Gastroesophageal sphincter (tissue), 4 donors: ENCODE results near the gene SPRY4. TPM values are rescaled to one million over a fixed set of nuclear protein-coding genes. Genes with fewer than 3 reads are reported as not detected.

Experiments
- ATAC-seq: fragments of 150-250 bp; one replicate; pipeline ENCODE4 v1.9.1; 2016; ENCODE audit warnings: mild to moderate bottlenecking, moderate library complexity
- H3K27ac ChIP-seq, 4 donors: fragments of 200-600 bp; sonication (generic) in 3 of 4; 1 replicate in 3 of 4; 2 replicates in 1 of 4; pipeline ENCODE4 v1.5.1; 2016 to 2019
- H3K27me3 ChIP-seq: fragments of 200-600 bp; sonication (generic); one replicate; pipeline ENCODE4 v1.5.1; 2019
- H3K36me3 ChIP-seq, 2 donors: fragments of 200-600 bp; sonication (generic); one replicate each; pipeline ENCODE4 v1.5.1; 2019; ENCODE audit warnings: control low read depth in 1 of 2
- H3K4me1 ChIP-seq, 3 donors: fragments of 200-600 bp; sonication (generic); 1 replicate in 2 of 3; 2 replicates in 1 of 3; pipeline ENCODE4 v1.5.1; 2016 to 2019; ENCODE audit warnings: control low read depth in 2 of 3
- H3K4me3 ChIP-seq, 2 donors: fragments of 200-600 bp; sonication (generic); one replicate each; pipeline ENCODE4 v1.5.1; 2019; ENCODE audit warnings: mild to moderate bottlenecking in 1 of 2, moderate library complexity in 1 of 2
- H3K9me3 ChIP-seq, 3 donors: fragments of 200-600 bp; sonication (generic); one replicate each; pipeline ENCODE4 v1.5.1; 2017 to 2019; ENCODE audit warnings: control low read depth in 2 of 3
- EP300 ChIP-seq: sonication (generic); formaldehyde crosslinking; IDR thresholded peaks from one replicate; pipeline ENCODE4 v1.6.1; 2017; ENCODE audit warnings: antibody characterized with exemption, mild to moderate bottlenecking
- POLR2A ChIP-seq, 2 donors: fragments of 450-650 bp; IDR thresholded peaks; one replicate each; pipeline ENCODE4 v1.6.1; 2017; ENCODE audit warnings: antibody characterized with exemption in 2 of 2, mild to moderate bottlenecking in 2 of 2, moderate library complexity in 1 of 2
- POLR2AphosphoS5 ChIP-seq: sonication (generic); formaldehyde crosslinking; IDR thresholded peaks from one replicate; pipeline ENCODE4 v1.6.1; 2017; ENCODE audit warnings: antibody characterized with exemption
- WGBS, 2 donors: methylation state at CpG; one replicate each; pipeline ENCODE4 v1.1.5; 2018; ENCODE audit warnings: low coverage in 1 of 2; 5-methylcytosine and 5-hydroxymethylcytosine counted together
- total RNA-seq, 4 donors: library from RNA; depleted of rRNA; stranded (reverse); fragments of >200 nt; gene quantifications; one replicate each; pipeline ENCODE4 v1.1.0, GENCODE V29; 2016
- TF ChIP-seq, protein P1 (sequence below), 4 experiments: fragments of 200-600 bp in 2 of 4; fragments of 450-650 bp in 2 of 4; sonication (generic) in 1 of 4; IDR thresholded peaks; one replicate each; pipeline ENCODE4 v1.5.1; 2017 to 2019; ENCODE audit warnings: antibody characterized with exemption in 4 of 4, mild to moderate bottlenecking in 2 of 4, moderate library complexity in 2 of 4

Gene SPRY4
- total RNA-seq, 4 donors from 2014 or later, result 9.2 to 18.1 (median 12.7) TPM

DNA sequence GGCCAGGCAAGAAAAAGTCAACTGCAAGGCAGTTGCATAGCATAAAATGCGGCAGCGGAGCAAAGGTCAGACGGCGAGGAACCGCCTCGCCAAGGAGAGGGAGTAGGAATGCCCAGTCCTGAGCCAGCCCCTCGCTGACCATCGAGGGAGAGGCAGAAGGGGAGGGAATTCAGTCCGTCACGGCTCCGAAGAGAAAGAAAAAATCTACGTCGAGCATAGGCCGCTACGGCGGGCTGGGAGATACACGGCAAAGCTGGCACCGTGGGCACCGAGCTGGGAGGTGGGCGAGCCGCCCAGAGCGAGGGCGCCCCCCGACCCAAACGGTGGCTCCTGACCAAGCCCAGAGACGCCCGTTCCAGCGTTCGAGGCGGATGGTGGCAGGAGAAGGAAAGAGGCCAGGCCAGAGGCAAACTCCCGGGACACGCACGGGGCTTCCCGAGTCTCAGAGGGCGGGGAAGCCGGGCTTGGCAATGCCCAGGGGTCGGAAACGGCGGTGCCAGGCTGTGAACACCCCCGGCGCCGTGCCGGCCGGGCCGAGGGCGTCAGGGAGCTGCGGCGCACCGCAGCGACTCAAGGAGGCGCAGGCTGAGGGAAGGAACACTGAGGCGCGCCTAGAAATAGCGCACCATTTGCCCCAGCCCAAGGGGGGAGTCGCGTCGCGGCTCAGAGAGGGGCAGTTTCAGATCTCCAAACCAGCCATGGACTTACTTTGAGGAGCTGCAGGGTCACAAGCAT, 518 bp downstream of the SPRY4 start:
- H3K9me3 ChIP-seq, result no peaks in the 10 kb centered on the region
- ATAC-seq, result peak; percentile 70
- 3 to 8% methylated on average over 9 to 23 of the region's 58 CpGs for WGBS, 2 donors
- peak overlapping the region; percentile 55 to 93 (median 86) for H3K27ac ChIP-seq
- H3K36me3 ChIP-seq, result no peaks in the 10 kb centered on the region
- H3K27me3 ChIP-seq, result peaks cover 14% of the 10 kb centered on the region
- peak overlapping the region; percentile 44 to 65 for H3K4me3 ChIP-seq
- TF ChIP-seq POLR2A (IDR thresholded peaks at IDR 0.05), result no peak
- TF ChIP-seq, protein P1, sequence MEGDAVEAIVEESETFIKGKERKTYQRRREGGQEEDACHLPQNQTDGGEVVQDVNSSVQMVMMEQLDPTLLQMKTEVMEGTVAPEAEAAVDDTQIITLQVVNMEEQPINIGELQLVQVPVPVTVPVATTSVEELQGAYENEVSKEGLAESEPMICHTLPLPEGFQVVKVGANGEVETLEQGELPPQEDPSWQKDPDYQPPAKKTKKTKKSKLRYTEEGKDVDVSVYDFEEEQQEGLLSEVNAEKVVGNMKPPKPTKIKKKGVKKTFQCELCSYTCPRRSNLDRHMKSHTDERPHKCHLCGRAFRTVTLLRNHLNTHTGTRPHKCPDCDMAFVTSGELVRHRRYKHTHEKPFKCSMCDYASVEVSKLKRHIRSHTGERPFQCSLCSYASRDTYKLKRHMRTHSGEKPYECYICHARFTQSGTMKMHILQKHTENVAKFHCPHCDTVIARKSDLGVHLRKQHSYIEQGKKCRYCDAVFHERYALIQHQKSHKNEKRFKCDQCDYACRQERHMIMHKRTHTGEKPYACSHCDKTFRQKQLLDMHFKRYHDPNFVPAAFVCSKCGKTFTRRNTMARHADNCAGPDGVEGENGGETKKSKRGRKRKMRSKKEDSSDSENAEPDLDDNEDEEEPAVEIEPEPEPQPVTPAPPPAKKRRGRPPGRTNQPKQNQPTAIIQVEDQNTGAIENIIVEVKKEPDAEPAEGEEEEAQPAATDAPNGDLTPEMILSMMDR (IDR thresholded peaks at IDR 0.05), result peak in 3 of 4 experiments; percentile 50 to 57 (median 56)
- peaks cover 0 to 74% (median 27%) of the 10 kb centered on the region in 3 donors for H3K4me1 ChIP-seq

DNA sequence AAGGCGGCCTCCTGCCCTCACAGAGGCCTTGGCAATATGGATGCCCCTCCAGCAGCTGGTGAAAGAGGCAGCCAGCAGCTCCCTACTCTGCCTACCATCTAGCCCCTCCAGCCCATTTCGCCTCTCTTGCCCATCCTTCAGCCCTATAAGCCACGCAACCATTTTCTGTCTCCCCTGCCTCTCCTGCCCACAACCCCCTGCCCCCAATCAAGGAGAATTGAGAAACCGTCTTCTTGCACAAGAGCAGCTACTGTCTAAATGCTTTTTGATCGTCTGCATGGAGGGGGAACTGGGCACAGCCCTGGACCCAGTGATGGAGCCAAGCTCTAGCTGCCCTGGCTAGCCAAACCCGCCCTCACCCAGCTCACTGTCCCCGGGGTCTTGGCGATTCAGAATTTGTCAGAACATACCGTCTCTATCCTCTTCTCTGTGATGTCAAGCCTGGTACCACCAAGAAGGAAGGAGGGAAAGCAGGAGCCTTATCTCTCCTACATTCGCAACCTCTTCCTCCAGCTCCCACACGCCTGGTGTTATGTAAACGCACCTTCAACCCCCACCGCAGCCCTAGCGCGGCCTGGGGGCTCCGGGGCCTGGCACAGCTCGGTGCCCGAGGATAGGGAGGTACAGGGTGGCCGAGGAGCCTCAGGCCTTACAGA, 1.2 kb downstream of the SPRY4 start:
- Histone ChIP-seq H3K9me3 (no peaks in the 10 kb centered on the region), H3K36me3 (no peaks in the 10 kb centered on the region), H3K27me3 (peaks cover 13% of the 10 kb centered on the region), H3K4me1 (peaks cover 0 to 81% (median 27%) of the 10 kb centered on the region in 3 donors), H3K4me3 (peak overlapping the region; percentile 44 to 65), H3K27ac (peak overlapping the region; percentile 55 to 93 (median 86))
- WGBS, 2 donors, result 36 to 53% methylated on average over 8 of the region's 19 CpGs
- no peak for ATAC-seq
- TF ChIP-seq POLR2A (IDR thresholded peaks at IDR 0.05), result no peak
- TF ChIP-seq POLR2AphosphoS5, result no peak
- no peak for TF ChIP-seq EP300
- TF ChIP-seq, protein P1 (IDR thresholded peaks at IDR 0.05), result no peak

DNA sequence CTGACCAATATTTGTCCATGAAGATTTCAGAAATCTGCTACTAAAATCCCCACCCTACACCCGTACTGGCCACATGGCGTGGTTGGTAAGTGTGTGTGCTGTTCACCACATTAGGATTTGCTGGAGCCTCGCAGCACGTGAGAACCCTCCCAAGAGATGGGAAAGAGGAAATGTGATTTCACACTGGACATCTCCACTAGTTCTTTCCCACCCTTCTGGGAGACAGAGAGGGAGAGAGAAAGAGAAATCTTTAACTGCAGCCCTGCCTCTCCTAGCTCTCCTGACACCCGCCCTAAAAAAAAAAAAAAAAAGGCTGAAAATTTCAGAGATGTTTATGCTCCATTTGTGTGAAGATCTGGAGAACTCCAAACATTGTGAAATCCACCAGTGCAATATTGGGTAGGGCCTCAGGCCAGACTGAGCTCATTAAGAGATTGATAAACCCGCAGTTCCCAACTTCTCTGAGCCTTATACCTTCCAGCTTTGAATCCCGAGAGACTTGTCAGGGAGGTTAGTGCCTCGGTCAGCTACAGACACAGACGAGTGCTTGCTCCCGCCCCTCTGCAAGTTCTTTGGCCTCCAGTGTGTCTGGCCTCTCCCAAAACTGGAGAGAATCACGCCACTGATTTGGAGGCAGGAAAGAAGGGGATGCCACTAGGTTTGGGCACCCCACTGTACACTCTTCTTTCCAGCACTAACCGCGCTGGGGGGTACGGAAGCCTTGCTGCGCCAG, 1.9 kb downstream of the SPRY4 start:
- TF ChIP-seq, protein P1 (IDR thresholded peaks at IDR 0.05), result no peak
- TF ChIP-seq POLR2A (IDR thresholded peaks at IDR 0.05) (no peak), POLR2AphosphoS5 (no peak), EP300 (no peak)
- Histone ChIP-seq H3K27ac (peak overlapping the region in 3 of 4 donors; percentile 85 to 93 (median 87)), H3K9me3 (no peaks in the 10 kb centered on the region), H3K4me1 (peaks cover 0 to 87% (median 27%) of the 10 kb centered on the region in 3 donors), H3K27me3 (peaks cover 13% of the 10 kb centered on the region), H3K36me3 (no peaks in the 10 kb centered on the region), H3K4me3 (peak overlapping the region; percentile 44 to 65)
- 48 to 65% methylated on average over 6 to 7 of the region's 15 CpGs for WGBS, 2 donors
- ATAC-seq, result peak; percentile 26

DNA sequence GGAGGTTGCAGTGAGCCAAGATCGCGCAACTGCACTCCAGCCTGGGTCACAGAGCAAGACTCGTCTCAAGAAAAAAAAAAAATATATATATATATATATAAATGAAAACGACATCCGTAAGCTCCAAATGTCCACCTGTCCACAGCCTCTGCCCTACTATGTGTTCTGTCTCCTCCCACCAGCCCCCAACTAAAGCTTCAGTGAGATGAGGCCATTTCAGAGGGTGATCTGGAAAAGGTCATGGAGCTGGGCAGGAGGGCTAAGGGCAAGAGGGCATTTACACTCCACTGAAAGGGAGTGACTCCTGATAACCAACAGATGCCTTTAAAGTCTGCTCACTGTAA, 2.4 kb downstream of the SPRY4 start:
- Histone ChIP-seq H3K27ac (peak overlapping the region in 3 of 4 donors; percentile 59 to 93 (median 85)), H3K4me3 (peak overlapping the region in 1 of 2 donors; percentile 65), H3K4me1 (peaks cover 0 to 89% (median 31%) of the 10 kb centered on the region in 3 donors), H3K36me3 (no peaks in the 10 kb centered on the region), H3K9me3 (no peaks in the 10 kb centered on the region), H3K27me3 (peaks cover 13% of the 10 kb centered on the region)
- no peak for TF ChIP-seq POLR2A (IDR thresholded peaks at IDR 0.05)
- TF ChIP-seq EP300, result no peak
- TF ChIP-seq POLR2AphosphoS5, result no peak
- TF ChIP-seq, protein P1 (IDR thresholded peaks at IDR 0.05), result no peak
- no peak for ATAC-seq
- 68 to 76% methylated on average over 3 to 5 of the region's 5 CpGs for whole genome bisulfite sequencing, 2 donors
